K562 (cell line): ENCODE results near the gene COX18. TPM values are rescaled to one million over a fixed set of nuclear protein-coding genes. Genes with fewer than 3 reads are reported as not detected.

Experiments used
- AFF1 ChIP-seq, 2 experiments: fragments of 450-650 bp; IDR thresholded peaks; 2 replicates each; pipeline ENCODE4 v1.6.1; 2018; ENCODE audit warnings: mild to moderate bottlenecking in 2 of 2, low read depth in 1 of 2; ENCODE audit not compliant: partially characterized antibody in 2 of 2
- C11orf30 ChIP-seq: fragments of 450-650 bp; IDR thresholded peaks from 2 replicates; pipeline ENCODE4 v1.6.1; 2016; ENCODE audit warnings: low read depth, mild to moderate bottlenecking
- E4F1 ChIP-seq: fragments of 250-450 bp; sonication (Bioruptor Pico); IDR thresholded peaks from 2 replicates; pipeline ENCODE4 v1.5.0; 2021; ENCODE audit warnings: mild to moderate bottlenecking, borderline replicate concordance
- ETS2 ChIP-seq: IDR thresholded peaks from 2 replicates; pipeline ENCODE4 v1.6.1; 2016; ENCODE audit warnings: borderline replicate concordance, missing genetic modification characterization, mild to moderate bottlenecking, moderate library complexity, missing compliant biosample characterization; ENCODE audit not compliant: poor library complexity, severe bottlenecking
- FOXK1 ChIP-seq: sonication (generic); formaldehyde crosslinking; IDR thresholded peaks from 2 replicates; pipeline ENCODE4 v1.8.0; 2022; ENCODE audit warnings: missing genetic modification reagents, mild to moderate bottlenecking, borderline replicate concordance
- NELFE ChIP-seq: IDR thresholded peaks from 2 replicates; pipeline ENCODE4 v1.6.1; 2011; ENCODE audit warnings: mild to moderate bottlenecking; ENCODE audit not compliant: insufficient read depth, insufficient read length
- RNF219 ChIP-seq: fragments of 250-450 bp; sonication (Bioruptor Pico); IDR thresholded peaks from 2 replicates; pipeline ENCODE4 v1.5.0; 2022; ENCODE audit warnings: mild to moderate bottlenecking
- RUNX1 ChIP-seq: sonication (generic); IDR thresholded peaks from 2 replicates; pipeline ENCODE4 v1.6.1; 2016; ENCODE audit warnings: antibody characterized with exemption, low read depth
- TARDBP ChIP-seq: fragments of 450-650 bp; IDR thresholded peaks from 2 replicates; pipeline ENCODE4 v1.6.1; 2016
- TCF15 ChIP-seq: fragments of 250-450 bp; sonication (Bioruptor Pico); IDR thresholded peaks from 2 replicates; pipeline ENCODE4 v1.8.0; 2022; ENCODE audit warnings: moderate library complexity, mild to moderate bottlenecking, inconsistent platforms
- TFAM ChIP-seq: fragments of 250-450 bp; sonication (Bioruptor Pico); conservative IDR thresholded peaks from 2 replicates; pipeline ENCODE4 v1.5.0; 2021; ENCODE audit warnings: mild to moderate bottlenecking, moderate library complexity
- XRCC3 ChIP-seq: fragments of 450-650 bp; IDR thresholded peaks from 2 replicates; pipeline ENCODE4 v1.6.1; 2017; ENCODE audit warnings: mild to moderate bottlenecking, moderate library complexity
- ZNF449 ChIP-seq: fragments of 250-450 bp; sonication (Bioruptor Pico); IDR thresholded peaks from 2 replicates; pipeline ENCODE4 v1.8.0; 2022; ENCODE audit warnings: moderate library complexity, mild to moderate bottlenecking, inconsistent platforms
- polyA plus RNA-seq, 8 experiments: library from polyadenylated mRNA; depleted of rRNA in 4 of 8; stranded (reverse) in 5 of 8; unstranded in 3 of 8; fragments of >200 nt; fragmentation: Nextera tagmentation in 2 of 8; fragmentation: Illumina TruSeq in 1 of 8; extraction: Ambion mirVana in 2 of 8; extraction: Trizol in 1 of 8; gene quantifications; 2 replicates each; pipeline versions ENCODE4 v1.2.1 to v1.2.3, GENCODE V29; 2011 to 2014; ENCODE audit warnings: inconsistent platforms in 1 of 8, missing spikeins in 1 of 8
- total RNA-seq, 7 experiments: library from RNA; depleted of rRNA in 6 of 7; stranded (reverse); fragments of >200 nt in 6 of 7; fragmentation: Illumina TruSeq in 2 of 7; extraction: Trizol in 2 of 7; gene quantifications; 2 replicates each; pipeline versions ENCODE4 v1.2.1 to v1.2.3, GENCODE V29; 2011 to 2021; ENCODE audit warnings: low replicate concordance in 1 of 7

Gene COX18
- total and polyA plus RNA-seq, 9 of the 15 experiments (the other 6 are each of a cell fraction or from before 2014, with no cell fraction given), result 7.0 to 21.3 (median 14.7) TPM

GRCh38 chr4:73103799-73104503 lies 34.4 kb upstream of the COX18 start (continued):
- TF ChIP-seq ZNF449 (CRISPR knock-in tag) (no peak), RUNX1 (no peak), ETS2 (tag) (no peak), TCF15 (CRISPR knock-in tag) (no peak), XRCC3 (no peak), E4F1 (CRISPR knock-in tag) (no peak), FOXK1 (CRISPR knock-in tag) (no peak), C11orf30 (peak; percentile 80), NELFE (no peak), TARDBP (no peak), RNF219 (CRISPR knock-in tag) (no peak), AFF1 (IDR thresholded peaks at IDR 0.05; ENCODE audit: low read depth in 1 of 2, partially characterized antibody in 2 of 2) (no peak), TFAM (CRISPR knock-in tag) (no peak)
